Activated CD4-positive, CD25-positive, alpha-beta regulatory T cell treated with anti-CD3 and anti-CD28 coated beads, Interleukin-2, amount 50 U/mL, for 16 hours (primary cell): ENCODE measurements around the gene FBRSL1.

Experiments
- DNase-seq: peaks from one replicate; pipeline ENCODE4 v3.0.0-alpha.2; 2020; ENCODE audit warnings: low read depth, low spot score

FBRSL1 gene

DNA sequence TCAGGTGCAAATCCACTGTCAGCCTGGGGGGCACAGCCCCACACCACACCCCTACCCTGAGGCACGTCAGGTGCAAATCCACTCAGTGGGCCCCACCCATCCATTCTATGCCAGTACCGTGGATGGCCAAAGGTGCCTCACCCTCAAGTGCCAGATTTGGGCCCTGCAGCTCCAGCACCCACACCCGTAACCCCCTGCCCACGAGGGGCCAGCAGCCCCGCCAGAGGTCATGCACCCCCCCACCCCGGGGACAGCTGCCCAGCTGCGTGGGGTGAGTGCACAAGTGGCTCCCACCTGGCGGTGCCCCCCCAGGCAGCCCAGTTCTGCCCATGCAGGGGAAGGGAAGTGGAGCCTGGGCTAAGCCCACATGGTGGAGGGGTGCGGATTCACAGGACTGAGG is 51.2 kb downstream of the FBRSL1 start:
- no peak for DNase-seq

DNA sequence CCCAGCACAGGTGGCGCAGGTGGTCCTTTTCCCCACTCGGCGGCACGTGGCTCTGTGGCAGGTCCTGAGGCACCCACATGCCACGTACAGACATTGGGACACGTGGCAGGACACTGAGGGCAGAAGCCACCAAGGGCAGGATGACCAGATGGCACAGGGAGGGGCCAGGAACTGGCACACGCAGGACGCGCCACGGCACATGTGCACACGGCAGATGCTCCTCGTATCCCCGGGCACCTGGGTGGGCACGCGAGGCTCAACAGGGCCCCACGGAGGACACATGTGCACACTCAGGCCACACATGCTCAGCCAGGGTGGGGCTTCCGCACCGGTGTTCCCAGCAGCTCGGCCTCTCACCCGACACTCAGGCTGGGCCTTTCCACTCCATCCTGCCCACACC is 52.0 kb downstream of the FBRSL1 start:
- no peak for DNase-seq

DNA sequence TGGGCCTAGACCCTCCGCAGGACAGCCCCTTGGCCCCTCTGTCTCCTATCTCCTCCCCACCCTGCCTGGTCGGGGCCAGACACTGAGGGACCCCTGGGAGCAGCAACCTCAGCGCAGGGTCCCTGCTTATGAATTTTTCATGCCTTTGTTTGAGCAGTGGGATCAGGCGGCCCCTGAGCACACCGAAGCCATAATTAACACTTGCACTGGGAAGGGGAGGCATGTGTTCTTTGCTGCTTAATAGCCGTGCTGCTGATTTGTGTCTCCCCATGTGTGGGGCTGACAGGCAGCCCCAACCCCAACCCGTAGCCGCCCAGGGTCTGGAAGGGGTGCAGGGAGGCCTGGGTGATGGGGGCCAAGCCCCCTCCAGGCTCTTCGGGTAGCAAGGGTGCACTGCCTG is 52.7 kb downstream of the FBRSL1 start:
- DNase-seq = no peak

DNA sequence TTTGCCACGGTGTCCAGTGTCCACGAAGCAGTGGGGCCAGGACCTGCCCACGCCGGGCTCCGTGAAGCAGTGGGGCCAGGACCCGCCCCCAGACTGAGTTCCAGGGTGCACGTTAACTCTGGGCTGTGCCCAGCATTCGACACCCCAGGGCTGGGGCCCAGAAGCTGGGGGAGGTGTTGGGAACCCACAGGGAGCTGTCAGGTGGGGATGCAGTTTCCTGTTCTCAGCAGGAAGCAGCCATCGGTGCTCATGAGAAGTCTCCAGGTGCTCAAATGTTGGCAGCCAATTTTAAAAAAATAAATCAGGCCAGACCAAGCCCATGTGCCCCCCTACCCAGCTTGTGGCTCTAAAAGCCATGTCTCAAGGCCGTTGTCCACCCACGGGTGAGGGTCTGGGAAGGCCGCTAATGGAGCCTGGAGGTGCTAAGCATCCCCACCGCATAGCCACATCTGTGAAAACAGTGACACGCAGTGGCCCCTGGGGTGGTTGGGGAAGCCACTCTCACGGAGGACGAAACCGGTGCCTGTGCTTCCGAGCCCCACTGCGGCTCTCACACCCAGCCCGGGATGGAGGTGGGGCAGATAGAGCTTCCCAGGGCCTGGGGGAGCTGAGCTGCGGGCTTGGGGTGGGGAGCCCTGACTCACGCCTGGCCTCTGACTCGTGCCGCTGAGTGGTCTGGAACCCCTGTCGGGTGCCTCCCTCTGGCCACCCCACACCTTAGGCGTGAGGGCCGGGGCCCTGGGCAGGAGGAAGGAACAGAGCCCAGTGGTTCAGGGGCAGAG is 53.5 kb downstream of the FBRSL1 start:
- no peak for DNase-seq

DNA sequence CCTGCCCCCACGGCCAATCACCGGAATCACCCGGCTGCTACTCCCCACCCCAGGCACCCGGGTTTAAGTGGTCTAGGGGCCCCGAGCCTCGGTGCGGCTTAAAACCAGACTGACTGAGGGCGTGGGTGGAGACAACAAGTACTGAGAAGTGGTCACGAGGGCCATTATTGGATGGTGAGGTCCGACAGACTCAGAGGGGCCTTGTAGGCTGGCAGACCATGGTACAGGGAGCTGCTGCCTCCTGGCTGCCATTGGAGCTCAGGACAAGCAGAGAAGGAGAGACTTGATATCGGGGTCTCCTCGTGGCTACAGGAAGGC is 54.1 kb downstream of the FBRSL1 start:
- DNase-seq = no peak

DNA sequence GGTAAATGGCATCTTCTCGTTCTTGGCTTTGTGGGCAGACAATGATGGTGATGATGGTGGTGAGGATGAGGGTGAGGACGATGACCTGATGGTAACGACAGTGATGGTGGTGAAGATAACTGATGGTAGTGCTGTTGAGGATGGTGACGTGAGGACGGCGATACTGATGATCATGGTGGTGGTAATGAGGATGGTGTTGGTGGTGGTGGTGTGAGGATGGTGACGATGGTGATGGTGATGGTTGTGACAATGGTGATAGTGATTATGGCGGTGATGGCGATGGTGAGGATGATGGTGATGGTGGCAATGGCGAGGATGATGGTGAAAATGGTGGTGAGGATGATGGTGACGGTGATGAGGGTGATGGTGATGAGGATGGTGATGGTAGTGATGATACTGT is 54.5 kb downstream of the FBRSL1 start:
- DNase-seq = no peak

DNA sequence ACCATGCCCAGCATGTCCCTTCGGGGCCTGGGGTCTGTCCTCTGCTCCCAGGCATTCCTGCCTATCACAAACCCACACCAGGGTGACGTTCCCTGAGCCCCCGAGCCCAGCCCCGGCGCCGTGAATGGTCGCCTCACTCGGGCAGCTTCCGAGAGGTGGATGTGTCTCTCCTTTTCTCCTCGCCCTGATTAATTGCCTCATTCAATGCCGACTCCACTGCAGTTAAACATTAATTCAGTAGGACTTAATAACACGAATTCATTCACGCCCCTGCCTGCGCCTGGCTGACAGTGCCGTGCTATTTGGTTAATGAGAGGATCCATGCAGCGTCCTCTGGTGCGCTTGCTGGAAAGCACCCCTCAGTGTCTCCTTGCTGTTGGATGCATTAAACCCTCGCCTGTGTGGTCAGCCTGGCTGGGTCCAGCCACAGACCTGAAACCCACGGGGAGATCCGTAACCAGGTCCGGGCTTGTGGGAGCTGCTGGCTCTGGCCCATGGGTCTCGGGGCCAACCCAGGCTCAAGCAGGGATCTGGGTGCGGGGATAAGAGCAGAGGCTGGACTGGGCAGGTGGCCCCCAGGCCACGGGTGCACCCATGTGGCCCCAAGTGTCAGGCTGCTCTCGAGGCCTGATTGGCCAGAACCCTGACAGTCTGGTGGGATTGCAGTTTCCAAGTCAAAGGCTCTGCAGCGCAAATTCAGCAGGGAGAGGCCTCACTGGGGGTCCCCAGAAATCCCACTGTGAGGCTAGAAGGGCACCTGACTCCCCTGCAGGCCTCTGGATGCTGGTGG is 55.4 kb downstream of the FBRSL1 start:
- DNase-seq = no peak

DNA sequence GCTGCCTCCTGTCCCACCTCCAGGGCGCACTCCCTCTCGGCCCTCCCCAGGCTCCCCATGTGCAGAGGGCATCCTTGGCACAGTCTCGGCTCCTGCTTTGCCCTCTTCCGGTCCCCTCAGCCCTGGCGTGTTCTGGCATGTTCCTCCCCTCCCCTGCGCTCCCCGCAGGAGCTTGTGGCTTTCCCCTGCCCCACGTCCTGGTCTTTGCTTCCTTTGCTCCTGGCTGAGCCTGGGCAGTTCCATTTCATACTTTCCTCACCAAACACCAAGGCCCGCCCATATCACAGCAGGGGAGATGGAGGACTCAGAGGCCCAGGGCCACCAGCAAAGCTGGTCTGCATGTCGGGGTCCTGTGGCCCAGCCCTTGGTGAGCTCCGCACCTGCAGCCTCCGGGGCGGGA is 56.0 kb downstream of the FBRSL1 start:
- no peak for DNase-seq

DNA sequence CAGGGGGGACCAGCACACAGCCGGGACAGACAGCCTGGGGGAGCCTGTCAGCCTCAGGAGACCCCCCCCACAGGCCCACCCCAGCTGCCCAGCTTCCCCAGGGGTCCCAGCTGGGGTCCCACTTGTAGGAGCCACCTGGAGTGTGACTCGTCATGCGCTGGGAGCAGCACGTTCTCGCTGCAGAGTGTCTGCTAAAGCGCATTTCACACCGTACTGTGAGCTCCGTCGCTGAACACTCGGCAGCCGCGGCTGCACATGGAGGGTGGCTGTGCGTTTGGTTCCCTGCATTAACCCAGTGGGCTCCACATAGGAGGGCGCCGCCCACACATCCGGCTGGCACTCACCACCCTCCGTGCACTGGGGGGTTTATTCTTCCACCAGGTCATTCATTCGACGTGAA is 56.7 kb downstream of the FBRSL1 start:
- DNase-seq = no peak

DNA sequence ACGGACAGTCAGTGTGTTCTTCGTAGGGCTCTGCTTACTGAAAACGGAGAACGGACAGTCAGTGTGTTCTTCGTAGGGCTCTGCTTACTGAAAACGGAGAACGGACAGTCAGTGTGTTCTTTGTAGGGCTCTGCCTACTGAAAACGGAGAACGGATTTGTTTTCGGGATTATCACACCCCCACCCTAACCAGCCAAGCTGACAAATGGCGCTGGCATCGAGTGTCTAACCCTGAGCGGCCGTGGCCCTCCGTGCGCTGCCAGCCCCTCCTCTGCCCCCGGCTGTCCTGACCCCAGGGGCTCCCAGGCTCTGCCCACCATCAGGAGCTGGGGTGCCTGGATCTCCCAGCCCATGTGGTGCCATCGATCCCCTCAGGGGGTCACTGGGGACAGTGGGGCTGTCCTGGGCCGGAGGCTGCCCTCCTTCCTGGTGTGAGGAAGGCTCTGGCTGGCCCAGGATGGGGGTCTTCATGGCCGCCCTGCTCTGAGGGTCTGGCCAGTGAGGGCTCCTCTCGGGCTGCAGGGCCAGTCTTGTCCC is 57.3 kb downstream of the FBRSL1 start:
- DNase-seq = no peak

DNA sequence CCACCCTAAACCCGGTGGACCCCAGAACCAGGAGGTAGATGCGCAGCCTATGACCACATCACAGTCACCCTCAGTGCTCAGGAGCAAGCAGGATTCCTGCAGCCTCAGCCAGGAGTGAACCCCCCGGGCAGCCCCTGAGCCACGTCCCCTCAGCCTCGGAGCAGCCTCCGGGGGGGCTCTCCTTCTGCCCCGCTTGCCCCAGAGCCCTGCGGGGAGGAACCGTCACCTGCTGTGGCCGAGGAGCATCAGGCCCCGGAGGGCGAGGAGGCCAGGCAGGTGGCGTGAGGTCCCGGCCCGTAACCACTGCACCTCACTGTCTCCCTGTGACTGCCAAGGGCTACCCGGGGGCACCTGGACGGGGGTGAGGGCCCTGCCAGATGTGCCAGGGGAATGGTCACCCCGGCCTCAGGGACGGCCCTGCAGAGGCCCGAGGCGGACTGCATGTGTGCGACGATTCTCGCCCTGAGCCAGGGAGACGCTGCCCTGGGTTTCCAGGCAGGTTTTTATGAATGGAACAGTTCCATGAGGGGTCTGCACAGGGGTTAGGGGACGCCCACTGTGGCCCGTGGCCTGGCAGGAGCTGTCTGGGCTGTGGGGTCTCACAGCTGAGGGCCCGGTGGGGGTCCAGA is 58.6 kb downstream of the FBRSL1 start:
- no peak for DNase-seq

DNA sequence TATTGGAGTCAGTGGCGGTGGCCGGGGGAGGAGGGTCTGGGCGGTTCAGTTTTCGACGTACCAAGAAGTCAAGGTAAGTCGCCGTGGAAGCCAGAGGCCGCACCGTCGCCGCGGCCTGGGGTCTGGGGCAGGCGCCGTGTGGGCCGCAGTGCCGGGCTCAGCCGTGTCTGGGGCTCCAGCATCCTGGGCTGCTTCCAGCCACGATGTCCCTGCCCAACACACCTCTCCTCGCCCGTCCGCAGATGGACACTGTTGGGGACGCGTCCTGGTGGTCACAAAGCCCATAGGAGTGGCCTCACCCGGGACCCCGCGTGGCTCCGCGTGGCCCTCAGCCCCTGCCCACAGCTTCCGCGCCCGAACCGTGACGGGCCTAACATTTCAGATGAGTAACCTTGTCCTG is 59.1 kb downstream of the FBRSL1 start:
- DNase-seq = no peak

DNA sequence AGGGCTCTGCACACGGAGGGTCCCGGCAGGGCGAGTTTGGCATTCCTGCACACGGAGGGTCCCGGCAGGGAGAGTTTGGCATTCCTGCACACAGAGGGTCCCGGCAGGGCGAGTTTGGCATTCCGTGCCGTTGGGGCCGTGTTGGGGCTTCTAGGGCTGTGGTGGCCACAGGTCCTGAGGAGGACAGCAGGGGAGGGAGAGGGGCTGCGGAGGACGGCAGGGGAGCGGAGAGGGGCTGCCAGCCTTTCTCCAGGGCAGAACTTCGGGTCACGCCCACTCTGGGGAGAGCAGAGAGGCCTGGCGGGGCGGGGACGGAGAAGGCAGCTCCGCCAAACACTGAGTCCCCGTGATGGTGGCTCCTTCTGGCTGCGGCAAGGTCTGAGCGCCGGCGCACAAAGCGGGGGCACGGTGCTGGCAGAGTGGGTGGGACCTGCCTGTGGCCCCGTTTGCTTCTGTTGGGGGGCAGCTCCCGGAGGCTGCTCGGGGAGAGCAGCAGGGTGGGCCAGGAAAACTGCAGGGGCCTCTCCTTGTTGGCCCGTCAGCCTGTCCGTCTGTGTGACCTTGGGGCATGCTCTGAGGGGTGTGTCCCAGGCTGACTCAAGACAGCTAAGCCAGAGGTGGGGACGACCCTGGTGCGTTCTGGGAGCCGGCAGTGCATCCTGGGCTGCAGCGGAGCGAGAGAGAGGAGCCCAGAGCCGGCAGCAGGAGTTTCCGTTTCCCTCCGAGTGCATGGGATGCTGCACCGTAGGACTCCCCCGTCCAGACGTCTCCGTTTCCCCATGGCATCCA is 60.3 kb downstream of the FBRSL1 start:
- DNase-seq = no peak

DNA sequence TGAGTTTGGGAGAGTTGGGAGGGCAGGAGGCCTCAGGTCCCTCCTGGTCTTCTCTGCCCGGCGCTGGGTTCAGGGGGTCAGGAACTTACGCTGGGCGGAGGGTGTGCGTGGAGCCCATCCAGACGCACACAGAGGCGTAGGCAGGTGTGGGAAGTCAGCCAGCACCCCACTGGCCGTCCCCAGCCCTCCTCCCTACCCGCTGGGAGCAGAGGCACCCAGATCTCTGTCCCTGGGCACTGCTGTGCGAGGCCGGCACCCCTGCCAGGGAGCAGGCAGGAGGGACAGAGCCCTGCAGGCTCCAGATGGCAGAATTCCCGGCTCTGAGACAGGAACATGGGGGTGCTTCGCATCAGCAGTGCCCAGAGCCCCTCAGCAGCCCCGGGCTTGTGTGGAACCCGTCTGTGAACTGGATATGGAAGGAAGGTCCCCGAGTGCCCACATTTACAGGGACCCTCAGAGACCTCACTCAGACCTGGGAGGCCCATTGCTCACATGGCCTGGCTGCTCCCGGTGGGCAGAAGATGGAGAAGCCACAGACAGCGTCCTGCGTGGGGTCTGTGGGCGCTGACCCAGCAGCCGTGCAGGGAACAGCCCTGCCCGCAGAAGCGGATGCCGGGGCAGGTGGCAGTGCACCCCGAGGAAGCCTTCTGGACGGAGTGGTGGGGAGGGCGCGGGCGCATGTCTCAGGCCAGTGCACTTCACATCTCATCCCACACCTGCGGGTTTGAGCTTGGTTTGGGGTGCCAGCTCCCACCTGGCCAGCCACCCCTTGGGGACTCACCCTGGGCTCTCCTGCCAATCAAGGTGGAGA is 61.1 kb downstream of the FBRSL1 start:
- DNase-seq = no peak

DNA sequence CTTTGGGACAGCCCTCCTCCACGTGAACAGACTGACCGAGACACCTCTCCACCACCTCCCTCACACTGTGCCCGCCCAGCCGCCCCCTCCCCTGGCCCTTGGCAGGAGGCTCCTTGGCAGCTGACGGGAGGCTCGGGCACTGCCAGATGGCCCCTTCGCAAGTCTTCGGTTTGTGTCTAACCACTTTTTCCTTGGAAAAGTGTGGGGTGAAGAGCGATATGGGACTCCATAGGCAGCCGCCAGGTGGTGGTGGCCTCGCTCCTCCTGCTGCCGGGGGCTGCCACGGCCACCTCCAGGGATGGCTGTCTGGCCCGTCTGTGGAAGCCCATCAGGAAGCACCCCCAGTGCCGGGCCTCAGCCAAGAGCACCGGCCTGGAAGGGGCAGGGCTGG is 61.7 kb downstream of the FBRSL1 start:
- DNase-seq = no peak

DNA sequence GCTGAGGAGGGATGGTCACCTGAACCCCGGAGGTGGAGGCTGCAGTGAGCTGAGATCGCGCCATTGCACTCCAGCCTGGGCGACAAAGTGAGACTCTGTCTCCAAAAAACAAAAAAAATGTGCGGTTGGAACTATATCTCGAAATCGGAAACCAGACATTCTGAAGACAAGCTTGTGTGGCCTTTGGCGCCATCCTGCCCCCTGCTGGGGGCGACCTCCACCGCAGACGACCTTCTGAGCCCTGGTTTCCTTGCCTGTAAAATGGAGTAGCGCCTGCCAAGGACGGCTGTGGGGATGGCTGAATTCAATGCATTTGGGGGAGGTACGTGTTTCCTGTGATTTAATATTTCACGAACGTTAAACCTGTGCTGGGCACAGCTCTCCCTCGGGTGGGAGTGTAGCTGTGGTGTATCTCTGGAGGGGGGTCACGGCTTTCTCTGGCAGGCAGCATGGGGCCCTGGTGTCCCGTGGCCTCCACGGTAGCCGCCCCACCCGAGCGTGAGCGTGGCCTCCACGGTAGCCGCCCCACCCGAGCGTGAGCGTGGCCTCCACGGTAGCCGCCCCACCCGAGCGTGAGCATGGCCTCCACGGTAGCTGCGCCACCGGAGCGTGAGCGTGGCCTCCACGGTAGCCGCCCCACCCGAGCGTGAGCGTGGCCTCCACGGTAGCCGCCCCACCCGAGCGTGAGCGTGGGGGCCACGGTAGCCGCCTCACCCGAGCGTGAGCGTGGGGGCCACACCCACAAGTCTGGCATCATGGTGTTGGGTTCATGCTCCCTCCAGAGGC is 65.1 kb downstream of the FBRSL1 start:
- DNase-seq = no peak

DNA sequence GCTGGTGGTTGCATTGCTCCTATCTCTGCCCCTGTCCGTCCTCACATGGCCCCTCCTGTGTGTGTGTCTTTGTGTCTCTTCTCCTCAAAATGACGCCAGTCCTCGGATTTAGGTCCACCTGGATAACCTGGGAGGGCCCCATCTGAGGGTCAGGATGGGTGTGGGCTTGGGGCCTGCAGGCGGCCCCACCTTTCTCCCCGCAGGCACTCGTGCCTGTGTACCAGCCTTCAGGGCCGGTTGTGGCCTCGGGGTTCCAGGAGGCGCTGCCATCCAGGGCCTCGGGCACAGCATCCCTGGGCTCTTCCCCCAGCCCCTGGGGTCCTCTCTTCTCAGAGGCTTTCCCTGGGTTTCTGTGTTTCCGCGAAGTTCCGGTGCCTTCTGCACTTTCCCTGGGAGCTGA is 65.7 kb downstream of the FBRSL1 start:
- DNase-seq = no peak

DNA sequence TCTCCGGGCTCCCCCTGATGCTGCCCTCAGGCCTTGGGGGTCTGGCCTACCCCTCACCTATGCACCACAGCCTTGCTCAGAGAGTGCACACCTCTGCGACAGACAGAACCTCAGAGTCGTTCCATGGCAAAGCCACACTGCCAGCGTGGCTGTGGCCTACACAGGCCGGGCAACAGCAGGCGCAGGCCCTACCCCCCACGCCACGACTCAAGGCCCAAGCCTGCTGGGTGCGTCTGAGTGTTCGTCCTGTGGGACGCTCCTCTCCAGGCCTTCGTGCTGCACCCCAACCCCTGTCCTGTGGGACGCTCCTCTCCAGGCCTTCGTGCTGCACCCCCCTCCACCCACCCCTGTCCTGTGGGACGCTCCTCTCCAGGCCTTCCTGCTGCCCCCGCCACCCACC is 66.3 kb downstream of the FBRSL1 start:
- DNase-seq = no peak

DNA sequence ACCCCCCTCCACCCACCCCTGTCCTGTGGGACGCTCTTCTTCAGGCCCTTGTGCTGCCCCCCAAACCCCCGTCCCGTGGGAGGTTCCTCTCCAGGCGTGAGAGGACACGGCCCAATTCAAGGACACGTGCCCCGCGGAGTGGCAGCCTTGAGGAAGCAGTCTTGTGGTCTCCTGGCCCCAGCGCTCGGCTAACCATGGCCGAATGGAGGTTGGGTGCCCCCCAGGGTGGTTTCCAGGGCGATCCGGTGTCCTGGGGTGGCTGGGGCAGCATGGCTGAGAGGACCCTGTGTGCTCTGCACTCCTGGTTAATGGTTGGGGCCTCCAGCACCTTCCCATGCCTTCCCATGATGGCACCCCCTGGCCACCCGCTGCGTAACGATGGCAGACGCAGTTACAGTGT is 66.8 kb downstream of the FBRSL1 start:
- DNase-seq = no peak

DNA sequence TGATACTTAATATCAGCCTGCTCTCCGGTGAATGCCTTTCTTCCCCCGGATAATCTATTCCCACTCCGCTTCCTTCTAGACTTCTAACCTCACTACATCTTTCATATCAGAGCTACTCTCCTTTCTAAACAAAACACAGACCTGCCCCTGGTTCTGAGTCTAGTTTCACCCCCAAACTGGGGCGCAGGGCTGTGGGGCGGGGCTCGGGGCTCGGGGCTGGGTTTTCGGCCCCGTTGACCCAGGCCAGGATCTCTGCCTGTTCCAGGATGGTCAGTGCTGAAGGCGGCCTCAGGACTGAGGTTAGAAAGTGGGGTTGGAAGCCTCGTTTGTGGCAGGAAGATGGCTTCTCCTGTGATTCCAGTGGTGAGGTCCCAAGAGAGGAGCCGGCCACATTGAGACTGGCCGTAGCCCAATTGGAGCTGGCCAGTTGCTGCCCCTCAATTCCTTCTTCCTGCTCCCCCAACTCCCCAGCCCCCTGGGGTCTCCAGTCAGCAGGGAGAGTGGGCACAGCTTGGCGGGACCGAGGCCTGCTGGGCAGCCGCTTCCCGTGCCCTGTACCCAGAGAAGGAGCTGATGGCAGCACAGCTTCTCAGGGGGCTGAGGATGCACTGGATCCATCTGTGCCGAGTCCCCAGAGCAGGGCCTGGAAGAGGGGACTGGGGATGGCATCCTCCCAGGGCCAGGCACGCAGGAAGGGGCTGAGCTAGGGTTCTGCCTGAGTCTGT is 67.5 kb downstream of the FBRSL1 start:
- DNase-seq = no peak
